Adipocyte (in vitro differentiated cells): Measurements from ENCODE around the gene SUSD3.

ENCODE experiments used
- DNase-seq: peaks from one replicate; pipeline ENCODE4 v3.0.0-alpha.2; 2015; ENCODE audit warnings: low read depth
- H3K27me3 ChIP-seq: replicated peaks from 2 replicates; pipeline ENCODE4 v1.7.0; 2013; ENCODE audit warnings: mild to moderate bottlenecking, low read length, moderate library complexity; ENCODE audit not compliant: control insufficient read depth, insufficient read depth
- H3K36me3 ChIP-seq: 2 replicates; pipeline ENCODE4 v1.7.0; 2013; ENCODE audit warnings: low read length, mild to moderate bottlenecking, moderate library complexity; ENCODE audit not compliant: control insufficient read depth, insufficient read depth, severe bottlenecking
- H3K4me1 ChIP-seq: 2 replicates; pipeline ENCODE4 v1.7.0; 2013; ENCODE audit warnings: mild to moderate bottlenecking, low read length, moderate library complexity; ENCODE audit not compliant: control insufficient read depth, insufficient read depth
- H3K4me3 ChIP-seq: 2 replicates; pipeline ENCODE4 v1.7.0; 2013; ENCODE audit warnings: mild to moderate bottlenecking, low read length, moderate library complexity
- H3K9ac ChIP-seq: 2 replicates; pipeline ENCODE4 v1.7.0; 2013; ENCODE audit warnings: mild to moderate bottlenecking, low read length, moderate library complexity
- H3K9me3 ChIP-seq: 2 replicates; pipeline ENCODE4 v1.7.0; 2013; ENCODE audit warnings: mild to moderate bottlenecking, low read length, moderate library complexity; ENCODE audit not compliant: control insufficient read depth

SUSD3 gene

GRCh38 chr9:93081081-93081529 is 22.6 kb downstream of the SUSD3 start:
- no peak for DNase-seq
- Histone ChIP-seq H3K4me1 (peaks cover 4% of the 10 kb centered on the region), H3K36me3 (no peaks in the 10 kb centered on the region), H3K4me3 (no peak overlapping the region), H3K27me3 (no peaks in the 10 kb centered on the region), H3K9me3 (peaks cover 4% of the 10 kb centered on the region), H3K9ac (no peak overlapping the region)

GRCh38 chr9:93081931-93082330 is 23.4 kb downstream of the SUSD3 start:
- Histone ChIP-seq H3K4me3 (no peak overlapping the region), H3K9ac (no peak overlapping the region), H3K27me3 (no peaks in the 10 kb centered on the region), H3K4me1 (peaks cover 4% of the 10 kb centered on the region), H3K36me3 (no peaks in the 10 kb centered on the region), H3K9me3 (peaks cover 4% of the 10 kb centered on the region)
- DNase-seq = no peak

- H3K27me3 ChIP-seq = no peaks in the 10 kb centered on the region
- H3K4me1 ChIP-seq = peaks cover 4% of the 10 kb centered on the region
- no peak for DNase-seq
- H3K9me3 ChIP-seq = peaks cover 4% of the 10 kb centered on the region
- no peak overlapping the region for H3K4me3 ChIP-seq
- no peak overlapping the region for H3K9ac ChIP-seq
- no peaks in the 10 kb centered on the region for H3K36me3 ChIP-seq
Observed at GRCh38 chr9:93082841-93083411, 24.4 kb downstream of the SUSD3 start.

- Histone ChIP-seq H3K4me1 (peaks cover 4% of the 10 kb centered on the region), H3K9ac (no peak overlapping the region), H3K4me3 (no peak overlapping the region), H3K9me3 (peaks cover 4% of the 10 kb centered on the region), H3K27me3 (no peaks in the 10 kb centered on the region), H3K36me3 (no peaks in the 10 kb centered on the region)
- DNase-seq = no peak
Observed at GRCh38 chr9:93083592-93084470, 25.3 kb downstream of the SUSD3 start.

- DNase-seq = no peak
- Histone ChIP-seq H3K4me3 (no peak overlapping the region), H3K9me3 (peaks cover 4% of the 10 kb centered on the region), H3K27me3 (no peaks in the 10 kb centered on the region), H3K36me3 (no peaks in the 10 kb centered on the region), H3K4me1 (peaks cover 4% of the 10 kb centered on the region), H3K9ac (no peak overlapping the region)
Observed at GRCh38 chr9:93084471-93084881, 26.0 kb downstream of the SUSD3 start.

GRCh38 chr9:93085676-93086075 is 27.2 kb downstream of the SUSD3 start:
- no peak overlapping the region for H3K4me3 ChIP-seq
- no peaks in the 10 kb centered on the region for H3K27me3 ChIP-seq
- no peak overlapping the region for H3K9ac ChIP-seq
- DNase-seq = no peak
- peaks cover 14% of the 10 kb centered on the region for H3K9me3 ChIP-seq
- peaks cover 4% of the 10 kb centered on the region for H3K4me1 ChIP-seq
- no peaks in the 10 kb centered on the region for H3K36me3 ChIP-seq

GRCh38 chr9:93086447-93087224 is 28.1 kb downstream of the SUSD3 start:
- Histone ChIP-seq H3K4me3 (no peak overlapping the region), H3K27me3 (no peaks in the 10 kb centered on the region), H3K9me3 (peaks cover 24% of the 10 kb centered on the region), H3K9ac (no peak overlapping the region), H3K4me1 (peaks cover 4% of the 10 kb centered on the region), H3K36me3 (no peaks in the 10 kb centered on the region)
- no peak for DNase-seq

- peaks cover 3% of the 10 kb centered on the region for H3K4me1 ChIP-seq
- H3K9ac ChIP-seq = no peak overlapping the region
- H3K9me3 ChIP-seq = peaks cover 25% of the 10 kb centered on the region
- no peak for DNase-seq
- H3K4me3 ChIP-seq = no peak overlapping the region
- H3K27me3 ChIP-seq = no peaks in the 10 kb centered on the region
- H3K36me3 ChIP-seq = no peaks in the 10 kb centered on the region
Observed at GRCh38 chr9:93087971-93088655, 29.6 kb downstream of the SUSD3 start.

GRCh38 chr9:93088656-93089015 is 30.1 kb downstream of the SUSD3 start:
- H3K9ac ChIP-seq = no peak overlapping the region
- no peak for DNase-seq

GRCh38 chr9:93089024-93089423 is 30.5 kb downstream of the SUSD3 start:
- no peak for DNase-seq
- Histone ChIP-seq H3K9ac (no peak overlapping the region), H3K27me3 (no peaks in the 10 kb centered on the region), H3K9me3 (peaks cover 25% of the 10 kb centered on the region), H3K36me3 (no peaks in the 10 kb centered on the region), H3K4me3 (no peak overlapping the region), H3K4me1 (no peaks in the 10 kb centered on the region)

More at GRCh38 chr9:93088656-93089015, 30.1 kb downstream of the SUSD3 start:
- Histone ChIP-seq H3K27me3 (no peaks in the 10 kb centered on the region), H3K9me3 (peaks cover 25% of the 10 kb centered on the region), H3K4me3 (no peak overlapping the region), H3K36me3 (no peaks in the 10 kb centered on the region), H3K4me1 (no peaks in the 10 kb centered on the region)
